ENCODE results near the gene ARMC10. TPM values are rescaled to one million over a fixed set of nuclear protein-coding genes. Genes with fewer than 3 reads are reported as not detected.
A peak's percentile ranks its signal among the peaks of the same experiment; 100 is the strongest.

The ARMC10 gene
- total and polyA plus RNA-seq, 2 donors (not counting 3 experiments of a cell fraction or from before 2014, with no cell fraction given): 16.6 to 39.2 TPM

DNA sequence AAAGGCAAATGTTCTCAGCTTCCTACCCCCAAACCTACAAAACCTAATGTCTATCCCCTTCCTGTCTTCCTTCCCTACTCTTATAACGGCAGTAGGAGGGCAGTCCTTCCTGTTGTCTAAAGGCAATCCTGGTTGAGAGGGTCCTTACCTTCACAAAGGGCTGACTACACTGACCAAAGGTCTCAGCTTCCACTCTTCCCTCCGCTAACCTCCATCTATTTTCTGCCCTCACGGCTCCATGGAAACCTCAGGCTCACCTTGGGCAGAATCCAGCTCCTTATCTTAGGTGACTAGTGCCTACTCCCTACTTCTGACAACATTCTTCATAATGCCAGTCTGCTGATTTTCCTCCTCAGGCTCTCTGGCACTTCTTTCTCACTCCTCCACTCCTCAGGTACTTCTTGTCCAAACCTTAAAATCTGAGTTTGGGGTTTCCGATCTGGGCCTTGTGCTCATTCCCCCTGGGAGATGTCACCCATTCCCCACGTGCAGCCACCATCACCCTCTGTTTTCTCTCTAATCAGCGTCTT is 886 bp upstream of the ARMC10 start:
- Histone ChIP-seq H3K4me3 (replicated peaks in 1 of 3; ENCODE audit: insufficient read depth in 1 of 3, low read depth in 1 of 3, low read length in 3 of 3) (peak overlapping the region; percentile 49 to 76 (median 65)), H3K4me2 (ENCODE audit: insufficient read depth, low read length) (peak overlapping the region; percentile 91), H3K27me3 (ENCODE audit: control insufficient read depth in 2 of 2, insufficient read depth in 2 of 2, low read length in 2 of 2) (no peaks in the 10 kb centered on the region), H2AFZ (ENCODE audit: low read depth, low read length) (peak overlapping the region; percentile 93), H3K9me3 (replicated peaks; ENCODE audit: control insufficient read depth, insufficient read depth, low read length) (no peaks in the 10 kb centered on the region), H4K20me1 (replicated peaks; ENCODE audit: control insufficient read depth, extremely low read depth, insufficient read depth, low read length) (no peaks in the 10 kb centered on the region), H3K79me2 (ENCODE audit: control insufficient read depth, insufficient read depth, low read length) (peaks cover 25% of the 10 kb centered on the region), H3K36me3 (ENCODE audit: control insufficient read depth in 2 of 2, extremely low read depth in 1 of 2, insufficient read depth in 2 of 2, low read length in 2 of 2) (no peaks in the 10 kb centered on the region), H3K27ac (ENCODE audit: insufficient read depth, low read depth, low read length) (peak overlapping the region; percentile 40), H3K9me1 (replicated peaks; ENCODE audit: control insufficient read depth, extremely low read depth, insufficient read depth, low read length) (no peaks in the 10 kb centered on the region), H3K9ac (replicated peaks; ENCODE audit: extremely low read depth, insufficient read depth, low read length) (peak overlapping the region; percentile 92), H3K4me1 (ENCODE audit: control insufficient read depth, extremely low read depth, insufficient read depth, low read length) (peaks cover 17% of the 10 kb centered on the region)
- intact Hi-C loops (cut with micrococcal nuclease) (loop anchor here (1.0 to 5.0 kb wide), 3 partner anchors 75 to 327 kb away; partner anchors contain the start of genes DNAJC2, FAM185A and NAPEPLD), dilution Hi-C loops (cut with MboI; ENCODE audit: extremely low pct_ligation_motif_present, low sequenced_read_pairs) (no loop called here)
- BruUV-seq (replicated peaks): TSS peak; percentile 37
- FAIRE-seq (no peak), DNase-seq (ENCODE audit: low read depth, low spot score) (no peak)
- TF ChIP-seq MYC (IDR thresholded peaks at IDR 0.05; ENCODE audit: low read depth, low read length) (no peak), POLR2A (IDR thresholded peaks at IDR 0.05; ENCODE audit: low read depth, low read length) (no peak), POLR2AphosphoS5 (IDR thresholded peaks at IDR 0.05; ENCODE audit: insufficient read depth, low read depth, low read length) (no peak), JUN (IDR thresholded peaks at IDR 0.05; ENCODE audit: borderline replicate concordance, insufficient read depth, insufficient read length, low read depth) (no peak), EZH2 (IDR thresholded peaks at IDR 0.05; ENCODE audit: borderline replicate concordance, low read depth, low read length, severe bottlenecking) (no peak), FOS (IDR thresholded peaks at IDR 0.05; ENCODE audit: borderline replicate concordance, insufficient read depth, low read length) (no peak), GATA2 (IDR thresholded peaks at IDR 0.05; ENCODE audit: insufficient read depth, insufficient read length, low read depth, low read length) (no peak)
- TF ChIP-seq, protein P1, sequence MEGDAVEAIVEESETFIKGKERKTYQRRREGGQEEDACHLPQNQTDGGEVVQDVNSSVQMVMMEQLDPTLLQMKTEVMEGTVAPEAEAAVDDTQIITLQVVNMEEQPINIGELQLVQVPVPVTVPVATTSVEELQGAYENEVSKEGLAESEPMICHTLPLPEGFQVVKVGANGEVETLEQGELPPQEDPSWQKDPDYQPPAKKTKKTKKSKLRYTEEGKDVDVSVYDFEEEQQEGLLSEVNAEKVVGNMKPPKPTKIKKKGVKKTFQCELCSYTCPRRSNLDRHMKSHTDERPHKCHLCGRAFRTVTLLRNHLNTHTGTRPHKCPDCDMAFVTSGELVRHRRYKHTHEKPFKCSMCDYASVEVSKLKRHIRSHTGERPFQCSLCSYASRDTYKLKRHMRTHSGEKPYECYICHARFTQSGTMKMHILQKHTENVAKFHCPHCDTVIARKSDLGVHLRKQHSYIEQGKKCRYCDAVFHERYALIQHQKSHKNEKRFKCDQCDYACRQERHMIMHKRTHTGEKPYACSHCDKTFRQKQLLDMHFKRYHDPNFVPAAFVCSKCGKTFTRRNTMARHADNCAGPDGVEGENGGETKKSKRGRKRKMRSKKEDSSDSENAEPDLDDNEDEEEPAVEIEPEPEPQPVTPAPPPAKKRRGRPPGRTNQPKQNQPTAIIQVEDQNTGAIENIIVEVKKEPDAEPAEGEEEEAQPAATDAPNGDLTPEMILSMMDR (IDR thresholded peaks at IDR 0.05; ENCODE audit: extremely low read depth in 1 of 2, insufficient read depth in 1 of 2, low read depth in 1 of 2, low read length in 2 of 2): no peak
- TF ChIP-seq, protein P2, sequence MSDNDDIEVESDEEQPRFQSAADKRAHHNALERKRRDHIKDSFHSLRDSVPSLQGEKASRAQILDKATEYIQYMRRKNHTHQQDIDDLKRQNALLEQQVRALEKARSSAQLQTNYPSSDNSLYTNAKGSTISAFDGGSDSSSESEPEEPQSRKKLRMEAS (IDR thresholded peaks at IDR 0.05; ENCODE audit: insufficient read depth, insufficient read length): no peak
- CTCF ChIA-PET: interaction anchor here (0.8 to 2.2 kb wide), 7 partner anchors 12 to 501 kb away, joined by 3 to 27 read pairs (median 5); partner anchors contain the start of gene NAPEPLD
- POLR2A ChIA-PET: interaction anchor here (1.0 kb wide), 1 partner anchor 9 kb away, joined by 3 read pairs; no protein-coding TSS in a partner anchor

All from endothelial cell of umbilical vein (primary cell).